Gastroesophageal sphincter (tissue), 3 donors: Measurements from ENCODE around the gene C6orf47.

Experiments
- EP300 ChIP-seq: sonication (generic); formaldehyde crosslinking; IDR thresholded peaks from one replicate; pipeline ENCODE4 v1.6.1; 2017; ENCODE audit warnings: antibody characterized with exemption, mild to moderate bottlenecking
- TF ChIP-seq, protein P1 (sequence below), 4 experiments: fragments of 200-600 bp in 2 of 4; fragments of 450-650 bp in 2 of 4; sonication (generic) in 1 of 4; IDR thresholded peaks; one replicate each; pipeline ENCODE4 v1.5.1; 2017 to 2019; ENCODE audit warnings: antibody characterized with exemption in 4 of 4, mild to moderate bottlenecking in 2 of 4, moderate library complexity in 2 of 4

DNA sequence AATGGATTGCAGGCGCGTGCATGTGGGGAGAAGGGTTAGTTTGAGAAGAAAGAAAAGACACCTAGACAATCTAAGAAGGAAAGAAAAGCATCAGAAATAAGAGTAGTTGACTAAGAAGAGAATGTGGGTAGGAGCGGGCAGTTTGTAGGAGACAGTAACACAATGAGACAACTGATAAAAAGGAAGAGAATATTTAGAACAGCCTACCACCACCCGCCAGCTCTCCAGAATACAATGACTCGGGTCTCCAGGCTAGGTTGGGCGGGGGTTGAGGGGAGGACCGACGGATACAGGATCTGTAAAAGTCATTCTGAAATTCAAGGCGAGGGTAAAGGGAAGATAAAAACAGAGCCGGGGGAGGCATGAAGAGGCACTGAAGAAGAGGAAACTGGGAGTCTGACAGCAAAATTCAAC lies 41.8 kb upstream of the C6orf47 start:
- TF ChIP-seq, protein P1, sequence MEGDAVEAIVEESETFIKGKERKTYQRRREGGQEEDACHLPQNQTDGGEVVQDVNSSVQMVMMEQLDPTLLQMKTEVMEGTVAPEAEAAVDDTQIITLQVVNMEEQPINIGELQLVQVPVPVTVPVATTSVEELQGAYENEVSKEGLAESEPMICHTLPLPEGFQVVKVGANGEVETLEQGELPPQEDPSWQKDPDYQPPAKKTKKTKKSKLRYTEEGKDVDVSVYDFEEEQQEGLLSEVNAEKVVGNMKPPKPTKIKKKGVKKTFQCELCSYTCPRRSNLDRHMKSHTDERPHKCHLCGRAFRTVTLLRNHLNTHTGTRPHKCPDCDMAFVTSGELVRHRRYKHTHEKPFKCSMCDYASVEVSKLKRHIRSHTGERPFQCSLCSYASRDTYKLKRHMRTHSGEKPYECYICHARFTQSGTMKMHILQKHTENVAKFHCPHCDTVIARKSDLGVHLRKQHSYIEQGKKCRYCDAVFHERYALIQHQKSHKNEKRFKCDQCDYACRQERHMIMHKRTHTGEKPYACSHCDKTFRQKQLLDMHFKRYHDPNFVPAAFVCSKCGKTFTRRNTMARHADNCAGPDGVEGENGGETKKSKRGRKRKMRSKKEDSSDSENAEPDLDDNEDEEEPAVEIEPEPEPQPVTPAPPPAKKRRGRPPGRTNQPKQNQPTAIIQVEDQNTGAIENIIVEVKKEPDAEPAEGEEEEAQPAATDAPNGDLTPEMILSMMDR (IDR thresholded peaks at IDR 0.05): no peak
- TF ChIP-seq EP300: no peak
